Mucosa of stomach (tissue), 1 donor: Measurements from ENCODE around the gene RETN.

Experiments
- H3K27me3 ChIP-seq: one replicate; pipeline ENCODE4 v1.7.0; 2013; ENCODE audit warnings: mild to moderate bottlenecking, low read length; ENCODE audit not compliant: control insufficient read depth, insufficient read depth
- H3K36me3 ChIP-seq: one replicate; pipeline ENCODE4 v1.7.0; 2013; ENCODE audit warnings: low read length; ENCODE audit not compliant: control insufficient read depth, insufficient read depth
- H3K4me1 ChIP-seq: one replicate; pipeline ENCODE4 v1.7.0; 2013; ENCODE audit warnings: mild to moderate bottlenecking, low read length; ENCODE audit not compliant: control insufficient read depth, insufficient read depth
- H3K4me3 ChIP-seq: one replicate; pipeline ENCODE4 v1.7.0; 2013; ENCODE audit warnings: low read length
- H3K9ac ChIP-seq: one replicate; pipeline ENCODE4 v1.7.0; 2013; ENCODE audit warnings: mild to moderate bottlenecking, low read length, moderate library complexity
- H3K9me3 ChIP-seq: one replicate; pipeline ENCODE4 v1.7.0; 2013; ENCODE audit warnings: mild to moderate bottlenecking, low read length, moderate library complexity; ENCODE audit not compliant: control insufficient read depth
- donor health status: Pancreatic carcinoma.

RETN gene

GRCh38 chr19:7668842-7669241 lies at the start of gene RETN:
Gene RETN, plus strand, starts transcription at chr19:7669049. Its CDS starts 278 bp downstream, at chr19:7669327.
- H3K9me3 ChIP-seq, result no peaks in the 10 kb centered on the region
- H3K4me1 ChIP-seq, result no peaks in the 10 kb centered on the region
- H3K36me3 ChIP-seq, result no peaks in the 10 kb centered on the region
- H3K9ac ChIP-seq, result no peak within 1 kb of the TSS
- peaks cover 26% of the 10 kb centered on the region for H3K27me3 ChIP-seq
- no peak within 1 kb of the TSS for H3K4me3 ChIP-seq

- no peaks in the 10 kb centered on the region for H3K27me3 ChIP-seq
- H3K9ac ChIP-seq, result no peak overlapping the region
- no peak overlapping the region for H3K4me3 ChIP-seq
- H3K9me3 ChIP-seq, result no peaks in the 10 kb centered on the region
- H3K4me1 ChIP-seq, result peaks cover 33% of the 10 kb centered on the region
- peaks cover 11% of the 10 kb centered on the region for H3K36me3 ChIP-seq
Measured at GRCh38 chr19:7619671-7620441, 49.0 kb upstream of the RETN start.

- peaks cover 33% of the 10 kb centered on the region for H3K4me1 ChIP-seq
- peaks cover 11% of the 10 kb centered on the region for H3K36me3 ChIP-seq
- H3K9me3 ChIP-seq, result no peaks in the 10 kb centered on the region
- H3K9ac ChIP-seq, result no peak overlapping the region
- H3K4me3 ChIP-seq, result no peak overlapping the region
- no peaks in the 10 kb centered on the region for H3K27me3 ChIP-seq
Measured at GRCh38 chr19:7620442-7621412, 48.1 kb upstream of the RETN start.

GRCh38 chr19:7622933-7623685 lies 45.7 kb upstream of the RETN start:
- Histone ChIP-seq H3K36me3 (peaks cover 11% of the 10 kb centered on the region), H3K27me3 (no peaks in the 10 kb centered on the region), H3K4me3 (no peak overlapping the region), H3K9me3 (no peaks in the 10 kb centered on the region), H3K9ac (no peak overlapping the region), H3K4me1 (peaks cover 24% of the 10 kb centered on the region)

GRCh38 chr19:7623725-7624603 lies 44.9 kb upstream of the RETN start:
- H3K9me3 ChIP-seq, result no peaks in the 10 kb centered on the region
- peaks cover 23% of the 10 kb centered on the region for H3K4me1 ChIP-seq
- H3K9ac ChIP-seq, result no peak overlapping the region
- H3K4me3 ChIP-seq, result no peak overlapping the region
- H3K36me3 ChIP-seq, result peaks cover 11% of the 10 kb centered on the region
- H3K27me3 ChIP-seq, result no peaks in the 10 kb centered on the region

- peaks cover 15% of the 10 kb centered on the region for H3K4me1 ChIP-seq
- no peak overlapping the region for H3K4me3 ChIP-seq
- H3K36me3 ChIP-seq, result peaks cover 11% of the 10 kb centered on the region
- H3K9ac ChIP-seq, result no peak overlapping the region
- H3K9me3 ChIP-seq, result no peaks in the 10 kb centered on the region
- no peaks in the 10 kb centered on the region for H3K27me3 ChIP-seq
Measured at GRCh38 chr19:7624810-7625209, 44.0 kb upstream of the RETN start.

GRCh38 chr19:7625763-7626372 lies 43.0 kb upstream of the RETN start:
- Histone ChIP-seq H3K36me3 (peaks cover 11% of the 10 kb centered on the region), H3K9me3 (no peaks in the 10 kb centered on the region), H3K9ac (no peak overlapping the region), H3K27me3 (no peaks in the 10 kb centered on the region), H3K4me1 (peaks cover 19% of the 10 kb centered on the region), H3K4me3 (no peak overlapping the region)

GRCh38 chr19:7627166-7627565 lies 41.7 kb upstream of the RETN start:
- H3K9ac ChIP-seq, result no peak overlapping the region
- H3K36me3 ChIP-seq, result peaks cover 8% of the 10 kb centered on the region
- H3K4me1 ChIP-seq, result peaks cover 21% of the 10 kb centered on the region
- no peaks in the 10 kb centered on the region for H3K9me3 ChIP-seq
- H3K4me3 ChIP-seq, result no peak overlapping the region
- H3K27me3 ChIP-seq, result no peaks in the 10 kb centered on the region

GRCh38 chr19:7628589-7629311 lies 40.1 kb upstream of the RETN start:
- Histone ChIP-seq H3K4me1 (peaks cover 21% of the 10 kb centered on the region), H3K9ac (peak overlapping the region; percentile 97), H3K4me3 (peak overlapping the region; percentile 97), H3K9me3 (no peaks in the 10 kb centered on the region), H3K36me3 (no peaks in the 10 kb centered on the region), H3K27me3 (no peaks in the 10 kb centered on the region)

- peak within 1 kb of the TSS; percentile 97 for H3K4me3 ChIP-seq
- peak within 1 kb of the TSS; percentile 97 for H3K9ac ChIP-seq
- no peaks in the 10 kb centered on the region for H3K27me3 ChIP-seq
- H3K36me3 ChIP-seq, result no peaks in the 10 kb centered on the region
- no peaks in the 10 kb centered on the region for H3K9me3 ChIP-seq
- peaks cover 21% of the 10 kb centered on the region for H3K4me1 ChIP-seq
Measured at GRCh38 chr19:7629347-7630054, 39.3 kb upstream of the RETN start, which contains the start of the genes PET100 and XAB2. Gene PET100, plus strand, starts transcription at chr19:7629793. Its CDS starts 41 bp downstream, at chr19:7629834. Gene XAB2, minus strand, starts transcription at chr19:7629545. Its CDS starts 18 bp downstream, at chr19:7629527.
